ENCODE results near the gene PZP.
"Not testable (repeated sequence)": the region's sequence is repeated elsewhere in the genome, so short reads cannot be mapped to it uniquely, and the experiment has no call there.

PZP gene

DNA sequence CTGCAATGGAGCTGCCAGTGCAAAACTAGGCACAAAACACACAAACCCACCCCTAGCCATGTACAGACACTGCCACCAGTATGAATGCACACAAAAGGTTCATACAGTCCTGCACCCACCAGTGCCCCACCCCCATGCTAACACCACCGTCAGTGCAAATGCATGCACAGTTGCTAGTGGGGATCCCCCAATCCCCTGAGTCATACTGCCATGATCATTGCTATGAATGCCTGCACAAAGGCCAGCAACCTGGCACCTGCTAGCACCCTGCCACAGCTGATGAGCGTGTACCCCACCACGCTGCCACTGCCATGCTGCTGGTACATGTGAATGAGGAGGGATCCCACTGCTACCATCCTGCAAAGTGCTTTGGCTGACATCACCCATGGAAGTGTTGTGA, 23.9 kb downstream of the PZP start:
- DNase-seq (ENCODE audit: low read depth, low spot score) = no peak

DNA sequence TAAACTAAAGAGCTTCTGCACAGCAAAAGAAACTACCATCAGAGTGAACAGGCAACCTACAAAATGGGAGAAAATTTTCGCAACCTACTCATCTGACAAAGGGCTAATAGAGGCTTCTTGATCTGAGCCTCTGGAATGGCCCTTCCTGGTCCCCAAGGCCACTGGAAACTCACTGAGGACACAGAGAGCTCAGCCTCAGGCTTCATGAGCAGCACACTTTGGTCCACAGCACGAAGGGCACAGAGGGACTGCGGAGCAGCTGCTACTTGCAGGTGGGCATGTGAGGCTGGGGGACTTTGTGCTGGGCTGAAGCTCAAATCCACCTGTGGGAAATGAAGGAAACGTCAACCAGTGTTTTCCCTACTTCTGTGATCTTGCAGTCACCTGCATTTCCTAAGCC, 27.4 kb downstream of the PZP start:
- no peak for DNase-seq (ENCODE audit: low read depth, low spot score)

DNA sequence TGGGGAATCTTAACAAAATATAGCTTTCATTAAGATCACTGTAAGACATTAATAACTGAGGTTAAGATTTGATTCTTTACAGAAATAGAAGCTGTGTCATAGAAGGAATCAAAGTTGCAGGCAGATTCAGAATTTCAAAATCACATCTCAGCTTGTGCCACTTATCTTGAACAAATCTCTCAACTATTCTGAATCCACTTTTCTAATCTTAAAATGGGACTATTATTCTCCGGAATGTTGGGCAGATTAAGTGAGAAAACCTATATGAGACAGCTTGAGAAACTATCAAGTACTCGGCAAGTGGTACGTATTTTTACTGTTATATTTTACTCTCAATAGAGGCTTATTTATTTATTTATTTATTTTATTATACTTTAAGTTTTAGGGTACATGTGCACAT, 28.4 kb downstream of the PZP start:
- DNase-seq (ENCODE audit: low read depth, low spot score) = no peak

DNA sequence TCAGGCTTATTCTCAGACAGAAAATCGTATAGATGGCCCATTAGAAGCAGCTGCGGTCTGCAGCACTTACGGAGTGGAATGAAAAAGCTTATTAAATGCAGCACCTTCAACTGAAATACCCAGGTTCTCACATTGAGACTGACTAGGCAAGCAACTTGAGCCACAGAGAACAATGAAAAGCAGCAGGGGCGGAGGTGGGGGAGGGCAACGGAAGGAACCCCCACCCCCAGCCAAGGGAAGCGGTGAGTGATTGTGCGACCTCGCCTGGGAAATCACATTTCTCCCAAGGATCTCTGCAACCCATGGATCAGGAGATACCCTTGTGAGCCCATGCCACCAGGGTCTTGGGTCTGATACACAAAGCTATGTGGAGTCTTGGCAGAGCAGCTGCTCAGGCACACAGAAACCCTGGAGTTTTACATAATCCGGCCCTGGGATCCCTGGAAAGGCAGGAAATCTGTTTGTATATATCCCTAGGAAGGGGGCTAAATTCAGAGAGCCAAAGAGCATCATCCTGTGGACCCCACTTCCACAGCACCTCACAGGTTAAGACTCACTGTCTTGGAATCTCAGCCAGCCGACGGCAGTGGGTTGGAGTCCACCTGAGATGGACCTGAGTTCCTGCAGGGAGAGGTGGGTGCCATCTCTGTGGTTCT, 38.1 kb downstream of the PZP start:
- DNase-seq (ENCODE audit: low read depth, low spot score) = no peak

DNA sequence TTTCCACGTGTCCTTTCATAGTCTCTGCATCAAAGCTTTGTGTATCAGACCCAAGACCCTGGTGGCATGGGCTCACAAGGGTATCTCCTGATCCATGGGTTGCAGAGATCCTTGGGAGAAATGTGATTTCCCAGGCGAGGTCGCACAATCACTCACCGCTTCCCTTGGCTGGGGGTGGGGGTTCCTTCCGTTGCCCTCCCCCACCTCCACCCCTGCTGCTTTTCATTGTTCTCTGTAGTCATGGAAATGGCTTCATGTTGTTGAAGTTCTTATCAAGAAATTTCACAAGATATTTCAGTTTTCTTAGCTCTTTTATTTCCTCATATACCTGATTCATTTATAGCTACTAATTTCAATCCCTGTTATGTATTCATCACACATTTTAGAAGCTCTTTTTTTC, 40.9 kb downstream of the PZP start:
- not testable (repeated sequence) for DNase-seq (ENCODE audit: low read depth, low spot score)

DNA sequence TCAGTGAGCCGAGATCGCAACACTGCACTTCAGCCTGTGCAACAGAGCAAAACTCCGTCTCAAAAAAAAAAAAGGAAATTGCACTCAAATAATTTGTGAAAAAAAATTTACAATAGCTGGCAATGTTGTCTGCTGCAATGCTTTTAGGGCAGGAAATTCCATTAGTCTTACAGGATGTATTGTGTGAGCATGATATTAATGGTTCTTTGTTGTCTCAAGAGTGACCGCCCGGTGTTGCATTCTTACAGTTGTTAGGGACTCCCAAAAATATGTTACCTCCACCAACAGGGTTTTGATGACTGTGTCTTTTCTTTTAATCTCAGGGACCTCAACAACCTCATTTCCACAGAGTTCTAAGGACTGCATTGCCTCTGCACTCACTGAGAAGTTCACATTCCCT, 44.8 kb downstream of the PZP start:
- DNase-seq (ENCODE audit: low read depth, low spot score) = no peak

DNA sequence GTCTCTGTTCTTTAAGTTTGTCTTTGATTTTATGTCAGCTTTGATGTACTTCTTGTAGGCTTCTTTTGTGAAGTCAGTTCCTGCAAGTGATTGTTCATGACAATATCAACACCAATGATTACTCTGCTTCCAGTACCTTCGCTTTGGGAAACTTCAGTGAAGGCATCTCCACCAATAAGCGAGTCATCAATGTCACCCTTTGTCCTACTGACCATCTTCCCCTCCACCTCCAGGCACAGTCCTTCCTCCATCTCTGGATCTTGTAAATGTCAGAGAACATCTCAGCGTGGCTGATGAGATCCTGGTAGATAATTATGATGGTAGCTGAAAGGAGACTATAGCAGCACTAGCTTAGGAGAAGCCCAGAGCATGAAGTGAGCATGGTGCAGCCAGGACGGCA, 52.1 kb downstream of the PZP start:
- no peak for DNase-seq (ENCODE audit: low read depth, low spot score)

DNA sequence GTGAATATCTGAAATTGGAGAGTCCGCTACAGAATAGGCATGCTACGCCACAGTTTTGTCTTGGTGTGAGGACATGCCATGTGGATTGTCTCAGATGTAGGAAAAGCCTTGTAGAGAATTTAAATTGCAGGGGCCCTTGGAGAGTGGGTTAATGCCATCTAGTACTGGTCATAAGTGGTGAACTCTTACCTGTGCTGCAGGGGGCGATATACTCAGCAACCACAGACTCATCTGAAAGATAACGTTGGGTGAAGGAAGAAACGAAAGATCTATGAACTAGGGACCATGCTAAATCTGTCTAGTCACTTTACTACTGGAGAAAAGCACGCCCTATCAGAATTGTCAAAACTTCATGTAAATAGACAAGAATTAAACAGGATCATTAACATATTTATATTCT, 58.8 kb downstream of the PZP start:
- DNase-seq (ENCODE audit: low read depth, low spot score) = no peak

DNA sequence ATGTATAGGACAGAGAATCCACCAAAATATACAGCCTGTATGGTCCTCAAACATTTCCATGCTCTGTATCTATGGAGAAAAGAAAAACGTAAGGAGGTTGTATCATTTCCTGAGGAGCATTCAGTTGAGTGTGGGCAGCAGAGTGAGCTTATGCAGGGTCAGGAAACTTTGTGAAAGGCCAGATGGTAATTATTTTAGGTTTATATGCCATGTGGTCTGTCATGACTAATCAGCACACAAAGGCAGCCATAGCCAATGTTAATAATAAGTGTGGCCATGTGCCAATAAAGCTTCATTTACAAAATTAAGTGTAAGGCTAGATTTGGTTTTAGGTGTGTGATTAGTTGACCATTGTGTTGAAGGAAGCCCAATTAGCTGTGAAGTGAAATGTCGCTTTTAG, 59.3 kb downstream of the PZP start:
- DNase-seq (ENCODE audit: low read depth, low spot score) = no peak

DNA sequence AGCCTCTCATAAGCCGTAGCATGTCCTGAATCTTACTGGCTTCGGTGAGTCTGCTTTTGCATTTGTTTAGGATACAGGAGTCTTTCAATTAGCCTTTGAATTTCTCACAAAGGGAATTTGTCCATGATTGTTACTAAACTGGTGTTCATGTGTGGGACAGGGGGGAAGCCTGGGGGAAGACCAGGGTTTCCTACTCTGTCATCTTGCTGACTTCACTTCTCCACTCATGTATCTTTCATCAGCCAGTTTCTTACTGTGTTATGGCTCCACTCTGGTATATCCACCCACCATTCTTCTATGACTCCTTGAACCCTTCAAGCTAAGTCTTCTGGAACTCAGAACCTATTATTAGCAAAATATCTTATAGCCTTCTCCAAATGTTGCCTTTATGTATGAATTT, 60.7 kb downstream of the PZP start:
- no peak for DNase-seq (ENCODE audit: low read depth, low spot score)

DNA sequence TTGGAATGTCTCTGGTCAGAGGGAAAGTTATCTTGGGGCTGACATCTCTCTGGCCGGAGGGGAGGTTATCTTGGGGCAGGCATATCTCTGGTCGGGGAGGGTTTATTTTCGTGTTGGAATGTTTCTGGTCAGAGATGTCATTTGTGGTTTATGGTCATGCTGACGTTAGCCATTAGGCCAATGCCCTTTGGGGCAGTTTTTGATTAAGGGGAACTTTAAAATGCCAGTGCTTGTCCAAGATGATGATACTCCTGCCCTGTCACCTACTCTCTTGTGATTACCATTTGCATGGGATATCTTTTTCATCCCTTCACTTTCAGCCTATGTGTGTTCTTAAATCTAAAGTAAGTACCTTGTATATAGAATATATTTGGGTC, 63.5 kb downstream of the PZP start:
- no peak for DNase-seq (ENCODE audit: low read depth, low spot score)

DNA sequence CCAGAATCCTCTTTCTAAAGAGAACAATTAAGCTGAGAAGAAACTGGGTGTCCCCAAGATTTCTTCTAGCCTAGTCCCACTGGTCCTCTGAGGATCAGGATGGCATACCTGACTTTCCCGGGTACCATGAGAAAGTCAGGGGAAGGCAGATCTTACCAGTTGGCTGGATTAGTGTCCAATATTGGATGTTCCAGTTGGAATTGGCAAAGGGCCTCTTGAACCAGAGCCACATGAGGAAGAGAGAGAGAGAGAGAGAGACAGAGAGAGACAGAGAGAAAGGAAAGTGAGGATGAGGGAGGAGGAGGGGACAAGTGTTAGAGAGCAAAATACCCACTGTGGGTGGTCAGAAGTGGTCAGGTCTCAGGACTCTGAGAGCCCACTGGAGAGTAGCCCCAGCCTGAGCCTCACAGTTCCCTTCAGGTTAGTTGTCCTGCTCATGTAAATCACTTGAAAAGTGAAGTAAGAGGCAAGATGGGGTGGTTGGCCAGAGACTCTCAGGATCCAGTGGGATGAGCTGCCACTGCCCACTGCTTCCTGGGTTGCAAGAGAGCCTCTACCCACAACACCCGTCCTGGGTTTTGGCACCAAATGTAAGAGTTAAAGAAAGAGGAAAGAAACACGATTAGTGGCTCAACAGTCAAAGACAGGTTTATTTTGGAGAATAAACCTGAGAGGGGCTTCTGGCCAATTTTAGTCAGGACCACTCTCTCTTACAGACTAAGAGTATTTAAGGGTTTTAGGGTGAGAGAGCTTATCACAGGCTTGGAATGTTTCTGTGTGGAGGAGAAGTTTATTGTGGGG, 64.1 kb downstream of the PZP start:
- no peak for DNase-seq (ENCODE audit: low read depth, low spot score)

DNA sequence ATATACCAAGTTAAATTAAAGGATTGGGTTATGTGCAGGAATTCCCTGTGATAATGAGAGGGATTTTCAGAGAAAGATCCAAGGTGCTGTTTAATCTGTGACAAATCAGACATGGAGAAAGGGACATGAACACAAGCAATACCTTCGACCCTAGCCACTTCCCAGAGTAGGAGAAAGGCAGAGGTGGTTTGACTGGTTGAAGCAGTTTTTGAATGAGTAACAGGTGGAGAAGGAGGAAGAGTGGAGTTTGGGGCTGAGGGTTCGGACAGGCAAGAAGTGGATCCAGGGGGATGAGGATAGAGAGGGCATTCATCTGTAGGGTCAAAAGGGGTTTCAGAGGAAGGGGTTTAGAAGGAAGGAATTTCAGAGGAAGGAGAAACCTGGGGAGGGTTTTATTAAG, 65.1 kb downstream of the PZP start:
- no peak for DNase-seq (ENCODE audit: low read depth, low spot score)

DNA sequence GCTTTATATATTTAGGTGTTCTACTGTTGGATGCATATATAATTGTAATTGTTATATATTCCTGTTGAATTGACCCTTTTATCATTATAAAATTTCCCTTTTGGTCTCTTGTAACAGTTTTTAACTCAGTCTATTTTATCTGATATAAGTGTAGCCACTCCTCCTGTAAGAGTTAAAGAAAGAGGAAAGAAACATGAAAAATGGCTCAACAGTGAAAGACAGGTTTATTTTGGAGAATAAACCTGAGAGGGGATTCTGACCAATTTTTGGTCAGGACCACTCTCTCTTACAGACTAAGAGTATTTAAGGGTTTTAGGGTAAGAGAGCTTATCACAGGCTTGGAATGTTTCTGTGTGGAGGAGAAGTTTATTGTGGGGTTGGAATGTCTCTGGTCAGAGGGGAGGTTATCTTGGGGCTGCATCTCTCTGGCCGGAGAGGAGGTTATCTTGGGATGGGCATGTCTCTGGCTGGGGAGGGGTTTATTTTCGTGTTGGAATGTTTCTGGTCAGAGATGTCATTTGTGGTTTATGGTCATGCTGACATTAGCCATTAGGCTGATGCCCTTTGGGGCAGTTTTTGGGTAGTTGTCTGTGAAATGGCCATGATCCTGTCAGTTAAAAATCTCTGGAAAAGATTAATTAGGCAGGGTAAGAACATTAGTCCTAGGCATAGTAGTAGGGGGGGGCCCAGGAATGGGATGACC, 68.5 kb downstream of the PZP start:
- not testable (repeated sequence) for DNase-seq (ENCODE audit: low read depth, low spot score)

DNA sequence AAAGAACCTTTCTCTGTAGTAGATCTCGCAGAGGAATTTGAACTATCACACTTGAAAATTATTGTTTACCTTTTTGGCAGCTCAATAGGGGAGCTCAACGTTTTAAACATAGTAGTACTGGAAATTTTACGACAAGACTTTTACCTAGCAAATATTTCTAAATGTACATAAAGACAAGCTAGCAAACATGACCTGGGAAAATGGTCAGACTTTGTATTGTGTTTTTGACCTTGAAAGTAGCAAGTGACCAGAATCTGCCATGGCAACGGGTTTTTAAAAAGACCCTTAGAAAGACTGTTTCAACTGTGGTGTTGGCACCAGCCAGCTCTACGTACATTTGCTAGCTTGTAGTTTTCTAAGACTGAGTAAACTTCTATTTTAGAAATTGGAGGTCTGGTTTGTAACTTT, 72.3 kb downstream of the PZP start:
- no peak for DNase-seq (ENCODE audit: low read depth, low spot score)

DNA sequence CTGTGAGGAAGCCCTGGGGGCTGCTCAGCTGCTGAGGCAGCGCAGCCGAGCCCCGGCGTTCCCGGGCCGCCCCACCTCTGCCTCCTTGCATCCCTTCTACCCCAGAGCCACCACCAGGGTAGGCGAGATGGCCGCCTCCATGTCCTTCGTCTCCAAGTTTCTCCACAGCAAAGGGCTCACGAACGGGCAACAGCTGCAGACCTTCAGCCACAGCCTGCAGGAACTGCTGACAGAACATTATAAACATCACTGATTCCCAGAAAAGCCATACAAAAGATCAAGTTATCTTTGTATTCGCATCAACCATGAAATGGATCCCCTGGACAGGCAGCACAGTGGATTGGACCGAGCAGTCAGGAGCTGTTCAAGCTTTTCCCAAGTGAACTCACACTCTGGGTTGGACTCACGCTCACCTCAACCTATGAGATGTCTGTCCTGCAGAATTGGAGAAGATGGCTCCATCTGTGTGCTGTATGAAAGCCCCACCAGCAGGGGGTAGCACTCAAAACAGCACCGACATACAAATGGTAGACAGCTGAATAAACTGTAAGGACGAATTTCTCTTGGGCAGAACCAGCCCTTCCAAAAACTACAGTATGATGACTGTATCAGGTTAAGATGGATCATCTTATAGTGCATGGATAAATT, 73.1 kb downstream of the PZP start:
- no peak for DNase-seq (ENCODE audit: low read depth, low spot score)

DNA sequence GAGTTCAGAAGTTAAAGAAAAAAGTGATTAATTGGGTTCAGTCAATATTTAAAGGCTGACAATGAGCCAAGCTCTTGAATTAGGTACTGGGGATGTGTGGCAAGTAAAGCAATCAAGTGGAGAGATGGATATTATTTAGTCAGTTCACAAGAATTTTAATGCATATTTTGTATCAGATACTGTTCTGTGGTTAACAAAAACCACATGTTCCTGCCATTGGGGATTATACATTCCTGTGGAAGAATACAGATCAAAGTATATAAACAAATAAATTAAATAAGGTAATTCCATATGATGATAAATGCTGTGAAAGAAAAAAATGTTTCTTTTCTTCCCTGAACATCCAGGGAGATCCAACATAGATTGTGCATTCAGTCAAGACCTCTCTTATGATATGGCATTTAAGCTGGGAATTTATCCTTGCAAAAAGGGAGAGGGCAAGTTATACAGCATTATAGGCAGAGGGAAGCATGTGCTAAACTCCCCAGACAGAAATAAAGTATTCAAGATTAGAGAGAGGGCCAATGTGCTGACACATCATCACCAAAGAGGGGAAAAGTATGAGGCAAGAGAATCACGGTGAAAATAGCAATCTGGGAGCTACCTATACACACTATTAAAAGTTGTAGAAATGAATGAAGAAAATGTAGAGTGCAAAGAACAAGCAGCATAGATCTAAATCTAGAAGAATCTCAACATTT, 74.8 kb downstream of the PZP start:
- no peak for DNase-seq (ENCODE audit: low read depth, low spot score)

DNA sequence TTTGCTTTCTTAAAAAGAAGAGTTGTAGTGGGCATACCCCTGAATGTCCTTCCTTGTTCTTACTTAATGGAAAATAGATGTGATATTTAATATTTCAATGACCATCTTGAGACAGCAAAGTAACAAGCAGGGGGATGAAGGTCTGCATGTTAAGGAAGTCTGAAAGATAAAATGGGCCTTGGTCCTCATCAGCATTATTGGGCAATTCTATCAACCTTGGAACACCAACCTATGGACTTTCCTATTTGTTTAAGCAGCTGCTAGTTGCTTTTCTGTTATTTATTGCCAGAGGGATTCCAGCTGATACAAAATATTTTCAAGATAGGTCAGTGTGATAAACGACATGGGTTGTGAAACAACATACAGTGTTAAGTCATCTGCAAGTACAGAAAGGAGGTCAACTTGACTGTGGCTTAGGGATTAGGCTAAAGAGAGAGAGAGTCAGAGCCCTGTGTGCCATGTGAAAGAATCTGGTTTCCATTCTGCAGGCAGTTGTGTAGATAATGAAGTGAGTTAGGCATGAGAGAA, 76.1 kb downstream of the PZP start:
- DNase-seq (ENCODE audit: low read depth, low spot score) = no peak

DNA sequence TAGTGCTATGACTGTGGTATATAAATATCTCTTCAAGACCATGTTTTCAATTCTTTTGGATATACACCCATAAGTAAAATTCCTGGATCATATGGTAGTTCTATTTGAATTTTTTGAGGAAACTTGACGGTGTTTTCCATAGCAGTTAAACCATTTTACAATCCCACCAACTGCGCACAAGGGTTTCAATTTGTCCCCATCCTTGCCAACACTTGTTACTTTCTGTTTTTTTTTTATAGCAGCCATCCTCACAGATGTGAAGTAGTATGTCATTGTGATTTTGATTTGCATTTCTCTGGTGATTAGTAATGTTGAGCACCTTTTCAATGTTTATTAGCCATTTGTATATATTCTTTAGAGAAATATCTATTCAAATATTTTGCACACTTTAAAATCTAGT, 78.0 kb downstream of the PZP start:
- DNase-seq (ENCODE audit: low read depth, low spot score) = no peak

DNA sequence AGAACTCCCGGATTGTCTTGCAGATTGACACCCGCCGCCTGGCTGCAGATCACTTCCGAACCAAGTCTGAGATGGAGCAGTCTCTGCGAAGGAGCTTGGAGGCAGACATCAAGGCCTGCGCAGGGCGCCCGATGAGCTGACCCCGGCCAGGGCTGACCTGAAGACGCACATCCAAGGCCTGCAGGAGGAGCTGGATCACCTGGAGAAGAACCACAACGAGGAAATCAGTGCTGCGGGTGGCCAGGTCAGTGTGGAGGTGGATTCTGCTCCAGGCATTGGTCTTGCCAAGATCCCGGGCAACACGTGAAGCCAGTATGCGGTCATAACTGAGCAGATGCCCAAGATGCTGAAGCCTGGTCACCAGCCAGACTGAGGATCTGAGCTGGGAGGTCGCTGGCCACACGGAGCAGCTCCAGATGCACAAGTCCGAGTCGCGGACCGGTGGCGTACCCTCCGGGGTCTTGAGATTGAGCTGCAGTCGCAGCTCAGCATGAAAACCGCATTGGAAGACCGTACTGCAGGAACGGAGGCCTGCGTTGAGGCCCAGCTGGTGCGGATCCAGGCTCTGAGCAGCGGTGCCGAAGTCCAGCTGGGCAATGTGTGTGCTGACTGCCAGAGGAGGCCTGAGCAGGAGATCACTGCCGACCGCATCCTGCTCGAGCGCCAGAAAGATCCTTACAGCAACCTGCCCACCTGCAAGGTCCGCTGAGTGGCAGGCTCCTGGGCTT, 80.1 kb downstream of the PZP start:
- no peak for DNase-seq (ENCODE audit: low read depth, low spot score)

DNA sequence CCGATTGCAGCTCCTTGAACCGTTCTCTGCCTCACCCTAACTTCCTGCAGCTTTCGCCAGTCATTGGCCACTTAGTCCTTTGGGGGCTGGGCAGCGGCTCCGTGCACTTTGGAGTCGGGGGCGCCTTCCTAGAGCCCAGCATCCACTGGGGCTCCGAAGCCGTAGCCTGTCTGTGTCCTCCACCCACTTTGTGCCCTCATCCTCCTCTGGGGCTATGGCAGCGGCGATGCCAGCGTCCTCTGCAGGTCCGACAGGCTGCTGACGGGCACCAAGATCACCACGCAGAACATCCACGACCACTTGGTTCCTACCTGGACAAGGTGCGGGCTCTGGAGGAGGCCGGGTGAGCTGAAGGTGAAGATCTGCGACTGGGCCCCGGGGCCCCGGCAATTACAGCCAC, 80.7 kb downstream of the PZP start:
- no peak for DNase-seq (ENCODE audit: low read depth, low spot score)
